ENCODE data around the gene CILP. TPM values are rescaled to one million over a fixed set of nuclear protein-coding genes. Genes with fewer than 3 reads are reported as not detected.
"Not testable (repeated sequence)": the region's sequence is repeated elsewhere in the genome, so short reads cannot be mapped to it uniquely, and the experiment has no call there.

CILP gene
- total RNA-seq, 1 experiment from 2014 or later: 0.08 TPM

DNA sequence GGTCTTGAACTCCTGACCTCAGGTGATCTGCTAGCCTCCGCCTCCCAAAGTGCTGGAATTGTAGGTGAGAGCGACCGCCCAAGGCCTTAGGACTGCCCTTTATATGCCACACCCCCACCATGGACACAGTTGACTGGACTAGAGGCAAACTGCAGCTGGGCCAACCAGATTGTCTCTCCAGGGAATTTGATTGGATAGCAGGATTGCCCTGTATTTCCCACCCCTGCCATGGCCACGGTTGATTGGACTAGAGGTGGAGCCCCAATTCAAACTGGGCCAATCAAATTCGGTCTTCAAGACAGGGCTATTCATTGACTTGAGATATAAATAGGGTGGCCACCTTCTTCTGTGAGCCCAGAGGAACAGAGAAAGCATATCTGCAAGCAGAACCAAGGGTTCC, 19.3 kb downstream of the CILP start:
- Histone ChIP-seq H3K27ac (ENCODE audit: low read length) (no peak overlapping the region), H3K4me1 (ENCODE audit: control insufficient read depth, insufficient read depth, low read length) (no peaks in the 10 kb centered on the region), H3K27me3 (ENCODE audit: control insufficient read depth, insufficient read depth, low read length) (no peaks in the 10 kb centered on the region), H3K9me3 (ENCODE audit: control insufficient read depth, insufficient read depth, low read depth, low read length) (no peaks in the 10 kb centered on the region), H3K4me3 (ENCODE audit: low read depth in 2 of 2, low read length in 2 of 2) (no peak overlapping the region), H3K36me3 (ENCODE audit: control insufficient read depth, insufficient read depth, low read length) (no peaks in the 10 kb centered on the region)
- BruUV-seq (replicated peaks): no TSS peak
- POLR2A ChIA-PET: no interaction called here
- CTCF ChIA-PET: no interaction called here
- in situ Hi-C loops (cut with HindIII; ENCODE audit: low pct_unique_long_range_greater_than_20kb, low sequenced_read_pairs): no loop called here
- intact Hi-C loops (cut with micrococcal nuclease; ENCODE audit: unreplicated experiment): no loop called here
- no peak for DNase-seq (ENCODE audit: low read depth, low spot score)
- TF ChIP-seq, protein P1, sequence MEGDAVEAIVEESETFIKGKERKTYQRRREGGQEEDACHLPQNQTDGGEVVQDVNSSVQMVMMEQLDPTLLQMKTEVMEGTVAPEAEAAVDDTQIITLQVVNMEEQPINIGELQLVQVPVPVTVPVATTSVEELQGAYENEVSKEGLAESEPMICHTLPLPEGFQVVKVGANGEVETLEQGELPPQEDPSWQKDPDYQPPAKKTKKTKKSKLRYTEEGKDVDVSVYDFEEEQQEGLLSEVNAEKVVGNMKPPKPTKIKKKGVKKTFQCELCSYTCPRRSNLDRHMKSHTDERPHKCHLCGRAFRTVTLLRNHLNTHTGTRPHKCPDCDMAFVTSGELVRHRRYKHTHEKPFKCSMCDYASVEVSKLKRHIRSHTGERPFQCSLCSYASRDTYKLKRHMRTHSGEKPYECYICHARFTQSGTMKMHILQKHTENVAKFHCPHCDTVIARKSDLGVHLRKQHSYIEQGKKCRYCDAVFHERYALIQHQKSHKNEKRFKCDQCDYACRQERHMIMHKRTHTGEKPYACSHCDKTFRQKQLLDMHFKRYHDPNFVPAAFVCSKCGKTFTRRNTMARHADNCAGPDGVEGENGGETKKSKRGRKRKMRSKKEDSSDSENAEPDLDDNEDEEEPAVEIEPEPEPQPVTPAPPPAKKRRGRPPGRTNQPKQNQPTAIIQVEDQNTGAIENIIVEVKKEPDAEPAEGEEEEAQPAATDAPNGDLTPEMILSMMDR (IDR thresholded peaks at IDR 0.05): no peak
- TF ChIP-seq SIN3A (IDR thresholded peaks at IDR 0.05; ENCODE audit: borderline replicate concordance, insufficient read depth, low read depth, low read length) (no peak), TCF7L2 (IDR thresholded peaks at IDR 0.05; ENCODE audit: low read depth, low read length) (no peak), POLR2AphosphoS5 (IDR thresholded peaks at IDR 0.05; ENCODE audit: low read depth, low read length) (no peak)
- TF ChIP-seq, protein P2, sequence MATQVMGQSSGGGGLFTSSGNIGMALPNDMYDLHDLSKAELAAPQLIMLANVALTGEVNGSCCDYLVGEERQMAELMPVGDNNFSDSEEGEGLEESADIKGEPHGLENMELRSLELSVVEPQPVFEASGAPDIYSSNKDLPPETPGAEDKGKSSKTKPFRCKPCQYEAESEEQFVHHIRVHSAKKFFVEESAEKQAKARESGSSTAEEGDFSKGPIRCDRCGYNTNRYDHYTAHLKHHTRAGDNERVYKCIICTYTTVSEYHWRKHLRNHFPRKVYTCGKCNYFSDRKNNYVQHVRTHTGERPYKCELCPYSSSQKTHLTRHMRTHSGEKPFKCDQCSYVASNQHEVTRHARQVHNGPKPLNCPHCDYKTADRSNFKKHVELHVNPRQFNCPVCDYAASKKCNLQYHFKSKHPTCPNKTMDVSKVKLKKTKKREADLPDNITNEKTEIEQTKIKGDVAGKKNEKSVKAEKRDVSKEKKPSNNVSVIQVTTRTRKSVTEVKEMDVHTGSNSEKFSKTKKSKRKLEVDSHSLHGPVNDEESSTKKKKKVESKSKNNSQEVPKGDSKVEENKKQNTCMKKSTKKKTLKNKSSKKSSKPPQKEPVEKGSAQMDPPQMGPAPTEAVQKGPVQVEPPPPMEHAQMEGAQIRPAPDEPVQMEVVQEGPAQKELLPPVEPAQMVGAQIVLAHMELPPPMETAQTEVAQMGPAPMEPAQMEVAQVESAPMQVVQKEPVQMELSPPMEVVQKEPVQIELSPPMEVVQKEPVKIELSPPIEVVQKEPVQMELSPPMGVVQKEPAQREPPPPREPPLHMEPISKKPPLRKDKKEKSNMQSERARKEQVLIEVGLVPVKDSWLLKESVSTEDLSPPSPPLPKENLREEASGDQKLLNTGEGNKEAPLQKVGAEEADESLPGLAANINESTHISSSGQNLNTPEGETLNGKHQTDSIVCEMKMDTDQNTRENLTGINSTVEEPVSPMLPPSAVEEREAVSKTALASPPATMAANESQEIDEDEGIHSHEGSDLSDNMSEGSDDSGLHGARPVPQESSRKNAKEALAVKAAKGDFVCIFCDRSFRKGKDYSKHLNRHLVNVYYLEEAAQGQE (IDR thresholded peaks at IDR 0.05; ENCODE audit: insufficient read depth in 1 of 2, low read depth in 2 of 2, low read length in 1 of 2): no peak
- ATAC-seq: no peak

- DNase-seq (ENCODE audit: low read depth, low spot score) (peak; percentile 33), ATAC-seq (no peak)
- H3K27me3 ChIP-seq (ENCODE audit: control insufficient read depth, insufficient read depth, low read length): no peaks in the 10 kb centered on the region
- H3K4me3 ChIP-seq (ENCODE audit: low read depth in 2 of 2, low read length in 2 of 2): no peak overlapping the region
- TF ChIP-seq, protein P1 (IDR thresholded peaks at IDR 0.05): peak; percentile 86
- no peak for TF ChIP-seq SIN3A (IDR thresholded peaks at IDR 0.05; ENCODE audit: borderline replicate concordance, insufficient read depth, low read depth, low read length)
- BruUV-seq (replicated peaks): no TSS peak
- H3K4me1 ChIP-seq (ENCODE audit: control insufficient read depth, insufficient read depth, low read length): peaks cover 4% of the 10 kb centered on the region; the same call in 1 of the 2 replicates
- H3K36me3 ChIP-seq (ENCODE audit: control insufficient read depth, insufficient read depth, low read length): no peaks in the 10 kb centered on the region
- in situ Hi-C loops (cut with HindIII; ENCODE audit: low pct_unique_long_range_greater_than_20kb, low sequenced_read_pairs) (no loop called here), intact Hi-C loops (cut with micrococcal nuclease; ENCODE audit: unreplicated experiment) (loop anchor here (1.0 to 2.0 kb wide), 2 partner anchors 82 to 108 kb away; partner anchors contain the start of gene RNU5A-1)
- H3K27ac ChIP-seq (ENCODE audit: low read length): no peak overlapping the region
- ChIA-PET CTCF (no interaction called here), POLR2A (no interaction called here)
- H3K9me3 ChIP-seq (ENCODE audit: control insufficient read depth, insufficient read depth, low read depth, low read length): no peaks in the 10 kb centered on the region
Measured at GRCh38 chr15:65189102-65189740, 22.1 kb downstream of the CILP start.

GRCh38 chr15:65188472-65188871, 22.8 kb downstream of the CILP start:
- H3K9me3 ChIP-seq (ENCODE audit: control insufficient read depth, insufficient read depth, low read depth, low read length); H3K27me3 ChIP-seq (ENCODE audit: control insufficient read depth, insufficient read depth, low read length); ATAC-seq; CTCF ChIA-PET; H3K4me1 ChIP-seq (ENCODE audit: control insufficient read depth, insufficient read depth, low read length); H3K27ac ChIP-seq (ENCODE audit: low read length); POLR2A ChIA-PET; H3K36me3 ChIP-seq (ENCODE audit: control insufficient read depth, insufficient read depth, low read length); BruUV-seq (replicated peaks); H3K4me3 ChIP-seq (ENCODE audit: low read depth in 2 of 2, low read length in 2 of 2); DNase-seq (ENCODE audit: low read depth, low spot score); in situ Hi-C loops (cut with HindIII; ENCODE audit: low pct_unique_long_range_greater_than_20kb, low sequenced_read_pairs): not testable (repeated sequence)
- intact Hi-C loops (cut with micrococcal nuclease; ENCODE audit: unreplicated experiment): loop anchor here (2.0 kb wide), 1 partner anchor 108 kb away; the partner anchor contains the start of gene RNU5A-1
